COLO668 (cell line): ENCODE data around the gene HRH3.

Experiments
- DNase-seq: peaks from one replicate; lab custom pipeline; 2025; ENCODE audit not compliant: unreplicated experiment; lab: John Stamatoyannopoulos, UW

HRH3 gene

GRCh38 chr20:62201173-62202082, 18.6 kb downstream of the HRH3 start:
- DNase-seq = no peak

DNA sequence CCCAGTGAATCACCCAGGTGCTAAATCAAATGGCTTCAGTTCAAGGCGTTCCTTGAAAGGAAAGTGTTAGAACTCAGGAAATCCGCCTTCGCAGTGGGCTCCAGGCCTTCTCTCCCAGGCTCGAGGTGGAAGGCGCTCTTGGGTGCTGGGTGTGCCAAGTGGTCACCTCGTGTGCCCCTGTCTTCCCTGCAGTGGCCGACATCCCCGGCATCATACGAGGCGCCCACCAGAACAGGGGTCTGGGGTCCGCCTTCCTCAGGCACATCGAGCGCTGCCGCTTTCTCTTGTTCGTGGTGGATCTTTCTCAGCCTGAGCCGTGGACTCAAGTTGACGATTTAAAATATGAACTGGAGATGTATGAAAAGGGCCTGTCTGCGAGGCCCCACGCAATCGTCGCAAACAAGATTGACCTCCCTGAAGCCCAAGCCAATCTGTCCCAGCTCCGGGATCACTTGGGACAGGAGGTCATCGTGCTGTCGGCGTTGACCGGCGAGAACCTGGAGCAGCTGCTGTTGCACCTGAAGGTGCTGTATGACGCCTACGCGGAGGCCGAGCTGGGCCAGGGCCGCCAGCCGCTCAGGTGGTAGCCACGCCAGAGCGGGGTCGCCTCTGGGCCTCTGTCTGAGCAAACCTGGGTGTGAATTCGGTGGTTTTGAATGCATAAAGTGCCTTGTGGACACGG, 19.4 kb downstream of the HRH3 start:
- no peak for DNase-seq

DNA sequence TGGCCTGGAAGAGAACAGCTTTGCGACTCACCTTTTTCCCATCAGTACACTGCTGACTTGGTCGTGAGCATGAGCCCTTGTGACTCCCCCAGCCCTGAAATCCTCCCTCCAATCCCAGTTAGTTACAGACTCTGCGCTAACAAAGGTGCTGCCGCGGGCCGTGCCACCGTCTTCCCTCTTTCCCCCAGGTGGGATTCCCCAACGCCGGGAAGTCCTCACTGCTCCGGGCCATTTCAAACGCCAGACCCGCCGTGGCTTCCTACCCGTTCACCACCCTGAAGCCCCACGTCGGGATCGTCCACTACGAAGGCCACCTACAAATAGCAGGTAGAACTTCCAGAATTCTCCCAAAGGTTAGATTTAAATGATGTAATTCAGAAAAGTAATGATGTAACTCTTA, 21.1 kb downstream of the HRH3 start:
- no peak for DNase-seq

GRCh38 chr20:62198496-62198895, 21.6 kb downstream of the HRH3 start:
- DNase-seq = no peak

DNA sequence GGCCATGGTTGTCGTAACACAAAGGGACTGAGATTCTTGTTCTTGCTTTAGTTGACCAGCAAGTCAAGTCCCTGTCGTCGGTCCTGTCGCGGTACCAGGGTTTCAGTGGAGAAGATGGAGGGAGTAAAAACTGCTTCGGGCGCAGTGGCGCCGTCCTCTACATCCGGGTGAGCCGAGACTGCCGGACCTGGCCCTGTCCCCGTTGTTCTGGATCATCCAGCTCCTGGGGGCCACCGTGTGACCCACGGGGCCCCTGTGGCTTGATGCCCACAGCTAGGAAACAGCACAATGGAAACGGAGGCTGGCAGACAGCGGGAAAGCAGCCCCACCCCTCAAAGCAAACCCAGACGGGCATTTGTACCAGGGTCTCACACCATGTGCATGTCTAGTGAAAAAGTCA, 22.3 kb downstream of the HRH3 start:
- no peak for DNase-seq

DNA sequence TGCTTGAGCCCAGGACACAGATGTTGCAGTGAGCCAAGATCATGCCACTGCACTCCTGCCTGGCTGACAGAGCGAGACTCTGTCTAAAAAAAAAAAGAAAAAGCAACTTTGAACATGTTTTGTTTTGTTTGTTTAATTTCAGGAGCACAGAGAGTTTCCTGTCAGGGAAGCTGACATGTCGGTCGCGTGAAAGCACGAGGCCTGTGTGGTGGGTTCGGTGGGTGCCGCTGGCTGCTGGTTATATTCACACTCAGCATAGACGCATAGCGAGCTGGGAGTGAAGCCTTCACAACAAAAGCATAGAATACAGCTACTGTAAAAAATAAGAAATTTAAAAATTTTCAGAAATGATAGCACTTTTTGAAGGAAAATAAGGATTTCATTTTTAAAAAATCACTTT, 22.8 kb downstream of the HRH3 start:
- DNase-seq = no peak

- DNase-seq = no peak
These were observed 23.8 kb downstream of the HRH3 start for GRCh38 chr20:62196286-62196685.

DNA sequence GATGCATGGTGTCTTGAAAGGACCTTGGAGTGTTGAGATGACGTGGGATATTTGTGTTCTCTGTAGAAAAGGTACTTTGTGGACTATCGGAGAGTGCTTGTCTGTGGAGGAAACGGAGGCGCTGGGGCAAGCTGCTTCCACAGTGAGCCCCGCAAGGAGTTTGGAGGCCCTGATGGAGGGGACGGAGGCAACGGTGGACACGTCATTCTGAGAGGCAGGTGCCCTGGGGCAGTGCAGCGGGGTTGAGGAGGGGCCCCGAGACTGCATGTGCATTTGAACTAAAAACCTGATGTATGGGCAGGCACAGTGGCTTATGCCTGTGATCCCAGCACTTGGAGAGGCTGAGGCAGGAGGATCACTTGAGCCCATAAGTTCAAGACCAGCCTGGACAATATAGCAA, 24.3 kb downstream of the HRH3 start:
- DNase-seq = no peak

- DNase-seq = no peak
These were observed 25.0 kb downstream of the HRH3 start for GRCh38 chr20:62195075-62195405.

DNA sequence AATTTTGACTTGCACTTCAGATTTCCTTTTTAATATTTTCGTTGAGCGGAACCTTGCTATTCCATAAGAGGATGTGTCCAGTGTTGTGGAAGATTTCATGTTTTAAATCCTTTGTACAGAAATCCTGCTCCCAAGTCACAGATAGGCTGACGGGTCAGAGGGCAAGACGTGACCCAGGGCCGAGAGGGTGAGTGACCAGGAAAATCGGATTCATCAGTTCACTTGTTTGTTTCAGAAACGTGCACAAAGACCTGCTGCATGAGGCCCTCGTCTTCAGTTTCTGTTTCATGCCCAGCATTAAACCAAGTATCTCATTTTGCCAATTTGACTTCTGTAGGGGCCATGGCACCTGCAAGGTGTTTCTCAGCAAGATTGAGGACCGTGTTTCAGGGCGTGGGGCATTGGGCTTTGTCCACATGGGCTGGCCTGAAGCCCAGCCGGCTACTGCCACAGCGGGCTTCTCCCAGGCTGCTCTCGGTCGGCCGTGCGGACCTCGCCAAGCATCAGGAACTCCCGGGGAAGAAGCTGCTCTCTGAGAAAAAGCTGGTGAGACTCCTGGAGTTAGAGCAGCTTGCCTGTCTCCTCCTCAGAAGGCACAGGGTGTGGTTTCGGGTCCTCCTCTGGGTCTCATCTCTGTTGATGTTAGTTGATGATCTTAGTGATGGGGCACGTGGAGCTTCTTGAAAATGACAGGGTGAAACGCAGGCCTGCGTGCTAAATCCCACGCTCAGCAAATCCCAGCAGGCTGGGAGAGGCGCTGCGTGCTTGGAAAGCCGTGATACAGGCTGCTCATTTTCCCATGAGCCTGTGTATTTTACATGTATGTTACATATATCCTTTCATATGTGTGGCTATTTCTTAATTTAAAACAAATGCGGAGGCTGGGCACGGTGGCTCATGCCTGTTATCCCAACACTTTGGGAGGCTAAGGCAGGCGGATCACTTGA, 26.7 kb downstream of the HRH3 start:
- no peak for DNase-seq

DNA sequence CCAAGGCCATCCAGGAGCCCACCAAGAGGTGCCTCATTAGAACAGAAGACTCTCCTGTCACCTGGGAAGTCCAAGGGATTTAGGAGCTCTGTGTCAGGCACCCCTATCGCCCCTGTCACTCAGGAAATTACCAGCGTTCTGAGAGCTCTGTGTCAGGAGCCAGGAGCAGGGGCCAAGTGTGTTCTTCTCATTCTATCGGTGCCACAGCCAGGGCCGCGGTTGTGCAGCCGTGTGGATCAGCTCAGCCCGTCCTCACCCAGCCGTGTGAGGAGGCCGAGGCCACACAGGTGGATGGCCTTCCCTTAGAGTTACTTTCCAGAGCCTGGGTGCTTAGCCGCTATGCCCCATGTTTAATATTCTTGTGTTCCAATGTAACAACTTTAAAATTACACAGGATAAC, 27.4 kb downstream of the HRH3 start:
- no peak for DNase-seq

DNA sequence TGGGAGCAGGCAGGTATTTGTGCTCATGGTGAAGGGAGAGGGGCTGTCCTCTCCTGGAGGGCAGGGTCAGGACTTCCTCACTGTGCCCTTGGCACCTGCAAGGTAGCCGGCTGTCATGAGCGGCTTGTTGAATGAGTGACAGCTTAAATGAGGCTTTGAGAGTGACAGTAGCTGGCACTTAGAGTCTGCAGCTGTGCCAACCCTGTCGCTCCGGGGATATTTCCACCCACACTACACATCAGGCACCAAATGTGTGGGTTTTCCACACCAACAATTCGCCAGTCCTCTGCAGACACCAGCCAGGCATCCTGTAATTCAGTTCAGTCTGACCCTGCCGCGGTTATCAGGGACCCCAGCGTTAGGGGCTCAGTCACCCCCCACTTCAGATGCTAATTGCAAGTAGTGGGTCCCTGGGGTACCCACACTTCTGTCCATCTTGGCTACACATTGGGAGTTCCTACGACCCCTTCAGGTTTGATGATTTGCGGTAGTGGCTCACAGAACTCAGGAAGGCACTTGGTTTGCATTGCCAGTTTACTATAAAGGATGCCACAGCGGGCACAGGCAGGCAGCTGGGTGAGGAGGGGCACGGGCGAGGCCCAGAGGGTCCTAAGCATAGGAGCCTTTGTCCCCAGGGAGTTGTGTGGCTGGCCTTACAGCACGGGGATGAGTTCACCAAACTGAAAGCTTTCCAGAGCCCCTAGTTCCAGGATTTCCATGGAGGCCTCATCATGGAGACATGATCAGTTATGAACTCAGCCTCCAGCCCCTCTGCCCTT, 28.1 kb downstream of the HRH3 start:
- DNase-seq = no peak

- DNase-seq = no peak
These were observed 29.3 kb downstream of the HRH3 start for GRCh38 chr20:62190639-62191411.

- no peak for DNase-seq
These were observed 32.9 kb downstream of the HRH3 start for GRCh38 chr20:62186887-62187866.

DNA sequence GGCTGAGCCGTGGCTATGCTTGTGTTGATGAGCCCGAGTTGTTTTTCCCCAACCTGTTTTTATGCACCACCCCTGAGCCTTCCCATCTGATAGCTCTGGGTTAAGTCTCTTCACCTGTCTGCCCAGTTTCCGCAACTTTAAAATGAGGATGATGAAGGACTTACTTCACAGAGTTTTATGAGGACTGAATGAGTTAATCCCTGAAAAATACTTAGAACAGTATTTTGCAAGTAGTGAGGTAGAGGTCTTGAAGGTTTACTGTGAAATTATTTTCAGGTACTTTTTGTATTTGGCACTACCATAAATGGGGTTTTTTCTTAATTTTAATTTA, 34.0 kb downstream of the HRH3 start:
- no peak for DNase-seq

DNA sequence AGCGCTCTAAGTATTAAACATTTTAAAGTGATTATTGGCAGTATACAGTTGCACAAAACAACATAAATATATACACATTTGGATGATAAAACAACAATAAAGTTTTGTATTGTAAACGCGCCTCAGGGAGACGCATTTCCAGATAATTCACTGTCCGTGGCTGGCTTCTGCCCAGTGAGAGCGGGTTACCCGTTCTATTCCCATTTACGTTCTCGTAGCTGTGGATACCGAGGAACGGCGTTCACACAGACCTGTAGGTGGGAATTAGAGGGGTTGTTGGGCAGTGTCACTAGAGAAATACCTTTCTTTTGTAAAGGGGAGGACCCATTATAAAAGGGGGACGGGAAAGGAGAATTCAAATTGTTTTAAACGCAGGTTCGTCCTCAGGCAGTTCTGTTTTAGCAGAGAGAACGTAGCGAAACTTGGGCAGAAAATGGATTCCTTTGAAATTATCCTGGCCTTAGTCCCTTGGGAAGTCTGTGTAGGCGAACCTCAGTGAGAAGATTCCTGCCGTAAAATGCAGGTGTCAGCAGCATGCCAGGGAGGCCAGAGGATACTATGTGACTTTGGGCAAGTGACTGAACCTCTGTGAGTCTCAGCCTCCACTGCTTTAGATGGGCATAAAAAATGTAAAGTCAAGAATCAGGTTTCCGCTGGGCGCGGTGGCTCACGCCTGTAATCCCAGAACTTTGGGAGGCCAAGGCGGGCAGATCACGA, 36.5 kb downstream of the HRH3 start:
- DNase-seq = no peak

- peak; percentile 98 for DNase-seq
These were observed 37.3 kb downstream of the HRH3 start, which contains the start of gene MTG2 for GRCh38 chr20:62182469-62183425. MTG2 (plus strand) TSS chr20:62183028; CDS start chr20:62193421, 10,393 bp downstream.
